ENCODE measurements around the gene GOLM1. TPM values are rescaled to one million over a fixed set of nuclear protein-coding genes. Genes with fewer than 3 reads are reported as not detected.

Gene GOLM1
- total and polyA plus RNA-seq, 2 donors (not counting 3 experiments of a cell fraction or from before 2014, with no cell fraction given) = 49.8 to 108 TPM

DNA sequence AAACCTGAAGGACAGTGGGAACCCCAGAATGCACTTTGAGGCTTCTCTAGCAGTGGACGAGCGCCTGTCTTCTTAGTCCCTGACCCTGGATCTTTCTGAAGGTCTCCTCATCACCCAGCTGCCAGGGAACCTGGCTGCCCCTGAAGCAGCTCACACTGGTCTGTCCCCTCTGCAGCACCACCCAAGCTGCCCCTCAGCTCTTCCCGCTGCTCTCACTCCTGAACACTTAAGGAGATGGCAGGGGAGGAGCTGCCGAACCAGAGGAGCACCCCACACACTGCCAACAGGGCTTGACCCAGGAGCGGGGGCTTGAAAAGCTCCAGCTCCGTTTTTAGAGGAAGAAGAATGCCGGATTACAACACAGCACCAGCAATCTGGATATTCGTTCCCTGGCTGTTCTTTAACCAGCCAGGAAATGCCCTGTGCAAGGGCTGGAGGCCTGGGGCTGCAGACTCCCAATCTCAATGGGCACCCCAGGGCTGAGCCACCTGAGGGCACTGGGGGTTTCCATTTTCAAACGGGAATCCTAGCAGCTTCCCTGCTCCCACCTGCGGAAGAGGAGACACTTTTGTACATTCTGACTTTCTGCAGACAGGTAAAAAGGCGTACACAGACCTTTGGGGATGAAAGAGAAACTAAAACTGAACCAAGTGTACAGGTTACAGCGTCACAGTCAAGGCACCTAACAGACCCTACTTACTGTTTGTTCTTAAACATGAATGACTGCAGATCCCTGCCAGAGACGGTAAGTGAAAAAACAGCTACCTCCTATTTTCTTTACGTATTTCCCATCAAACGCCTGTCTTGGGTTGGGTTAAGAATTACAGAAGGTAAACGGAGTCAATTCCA lies 36.3 kb downstream of the GOLM1 start:
- no TSS peak for BruUV-seq (replicated peaks)
- H3K27ac ChIP-seq (ENCODE audit: insufficient read depth, low read depth, low read length) = no peak overlapping the region
- dilution Hi-C loops (cut with MboI; ENCODE audit: extremely low pct_ligation_motif_present, low sequenced_read_pairs) = no loop called here
- no peak for TF ChIP-seq GATA2 (IDR thresholded peaks at IDR 0.05; ENCODE audit: insufficient read depth, insufficient read length, low read depth, low read length)
- no peak for TF ChIP-seq FOS (IDR thresholded peaks at IDR 0.05; ENCODE audit: borderline replicate concordance, insufficient read depth, low read length)
- TF ChIP-seq POLR2A (IDR thresholded peaks at IDR 0.05; ENCODE audit: low read depth, low read length) = no peak
- no peak for TF ChIP-seq JUN (IDR thresholded peaks at IDR 0.05; ENCODE audit: borderline replicate concordance, insufficient read depth, insufficient read length, low read depth)
- no peaks in the 10 kb centered on the region for H3K27me3 ChIP-seq (ENCODE audit: control insufficient read depth in 2 of 2, insufficient read depth in 2 of 2, low read length in 2 of 2)
- CTCF ChIA-PET = no interaction called here
- H3K4me2 ChIP-seq (ENCODE audit: insufficient read depth, low read length) = no peak overlapping the region
- POLR2A ChIA-PET = no interaction called here
- no peaks in the 10 kb centered on the region for H3K9me3 ChIP-seq (replicated peaks; ENCODE audit: control insufficient read depth, insufficient read depth, low read length)
- intact Hi-C loops (cut with micrococcal nuclease) = no loop called here
- H3K36me3 ChIP-seq (ENCODE audit: control insufficient read depth in 2 of 2, extremely low read depth in 1 of 2, insufficient read depth in 2 of 2, low read length in 2 of 2) = peaks cover 2 to 3% of the 10 kb centered on the region in 2 experiments
- no peak overlapping the region for H3K9ac ChIP-seq (replicated peaks; ENCODE audit: extremely low read depth, insufficient read depth, low read length)
- DNase-seq (ENCODE audit: low read depth, low spot score) (no peak), FAIRE-seq (no peak)
- no peaks in the 10 kb centered on the region for H3K9me1 ChIP-seq (replicated peaks; ENCODE audit: control insufficient read depth, extremely low read depth, insufficient read depth, low read length)
- H2AFZ ChIP-seq (ENCODE audit: low read depth, low read length) = no peak overlapping the region
- no peak overlapping the region for H3K4me3 ChIP-seq (replicated peaks in 1 of 3; ENCODE audit: insufficient read depth in 1 of 3, low read depth in 1 of 3, low read length in 3 of 3)
- peaks cover 9% of the 10 kb centered on the region for H3K79me2 ChIP-seq (ENCODE audit: control insufficient read depth, insufficient read depth, low read length)
- no peaks in the 10 kb centered on the region for H4K20me1 ChIP-seq (replicated peaks; ENCODE audit: control insufficient read depth, extremely low read depth, insufficient read depth, low read length)
- H3K4me1 ChIP-seq (ENCODE audit: control insufficient read depth, extremely low read depth, insufficient read depth, low read length) = no peaks in the 10 kb centered on the region

DNA sequence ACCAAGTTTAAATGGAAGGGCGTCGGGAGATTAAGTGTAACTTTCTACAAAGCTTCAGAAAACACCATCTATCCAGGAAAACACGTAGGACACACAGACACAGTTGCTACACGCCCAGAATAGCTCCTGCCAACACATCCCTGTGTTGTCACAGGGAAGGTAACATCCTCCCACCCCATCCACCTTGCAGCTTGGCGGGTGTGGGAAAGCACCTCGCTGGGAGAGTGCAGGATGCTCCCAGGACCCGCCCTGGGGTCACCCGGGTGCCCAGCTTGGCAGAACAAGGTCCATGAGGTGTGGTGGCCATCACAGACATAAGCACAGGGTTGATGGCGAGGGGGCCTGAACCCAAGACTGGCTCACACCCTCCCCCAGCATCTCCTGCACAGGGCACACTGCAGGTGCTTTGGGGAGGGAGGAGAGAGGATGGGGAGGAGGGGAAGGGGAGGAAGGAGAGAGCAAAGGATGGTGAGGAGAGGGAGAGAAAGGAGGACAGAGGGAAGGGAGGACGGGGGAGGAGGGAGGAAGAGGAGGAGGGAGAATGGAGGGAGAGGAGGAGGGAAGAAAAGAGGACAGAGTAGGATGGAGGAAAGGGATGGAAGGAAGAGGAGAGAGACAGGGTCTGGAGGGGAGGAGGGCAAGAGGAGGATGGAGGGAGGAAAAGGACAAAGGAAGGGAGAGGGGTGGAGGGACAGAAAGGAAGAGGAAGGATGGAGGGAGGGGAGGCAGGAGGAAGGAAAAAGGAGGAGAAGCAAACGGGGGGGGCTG lies 37.2 kb downstream of the GOLM1 start:
- dilution Hi-C loops (cut with MboI; ENCODE audit: extremely low pct_ligation_motif_present, low sequenced_read_pairs) = no loop called here
- no peaks in the 10 kb centered on the region for H3K27me3 ChIP-seq (ENCODE audit: control insufficient read depth in 2 of 2, insufficient read depth in 2 of 2, low read length in 2 of 2)
- no peaks in the 10 kb centered on the region for H3K9me1 ChIP-seq (replicated peaks; ENCODE audit: control insufficient read depth, extremely low read depth, insufficient read depth, low read length)
- intact Hi-C loops (cut with micrococcal nuclease) = no loop called here
- H3K4me1 ChIP-seq (ENCODE audit: control insufficient read depth, extremely low read depth, insufficient read depth, low read length) = no peaks in the 10 kb centered on the region
- H3K36me3 ChIP-seq (ENCODE audit: control insufficient read depth in 2 of 2, extremely low read depth in 1 of 2, insufficient read depth in 2 of 2, low read length in 2 of 2) = peaks cover 2 to 3% of the 10 kb centered on the region in 2 experiments
- no peak overlapping the region for H2AFZ ChIP-seq (ENCODE audit: low read depth, low read length)
- TF ChIP-seq FOS (IDR thresholded peaks at IDR 0.05; ENCODE audit: borderline replicate concordance, insufficient read depth, low read length) = no peak
- TF ChIP-seq JUN (IDR thresholded peaks at IDR 0.05; ENCODE audit: borderline replicate concordance, insufficient read depth, insufficient read length, low read depth) = no peak
- no peak overlapping the region for H3K4me3 ChIP-seq (replicated peaks in 1 of 3; ENCODE audit: insufficient read depth in 1 of 3, low read depth in 1 of 3, low read length in 3 of 3)
- H3K9me3 ChIP-seq (replicated peaks; ENCODE audit: control insufficient read depth, insufficient read depth, low read length) = no peaks in the 10 kb centered on the region
- no TSS peak for BruUV-seq (replicated peaks)
- ChIA-PET POLR2A (no interaction called here), CTCF (no interaction called here)
- H3K4me2 ChIP-seq (ENCODE audit: insufficient read depth, low read length) = no peak overlapping the region
- no peak overlapping the region for H3K27ac ChIP-seq (ENCODE audit: insufficient read depth, low read depth, low read length)
- H4K20me1 ChIP-seq (replicated peaks; ENCODE audit: control insufficient read depth, extremely low read depth, insufficient read depth, low read length) = no peaks in the 10 kb centered on the region
- DNase-seq (ENCODE audit: low read depth, low spot score) (no peak), FAIRE-seq (no peak)
- peaks cover 7% of the 10 kb centered on the region for H3K79me2 ChIP-seq (ENCODE audit: control insufficient read depth, insufficient read depth, low read length)
- H3K9ac ChIP-seq (replicated peaks; ENCODE audit: extremely low read depth, insufficient read depth, low read length) = no peak overlapping the region
